Hepatic stellate cell (primary cell): Measurements from ENCODE around the gene PHOSPHO1.
A peak's percentile ranks its signal among the peaks of the same experiment; 100 is the strongest.
"Not testable (repeated sequence)": the region's sequence is repeated elsewhere in the genome, so short reads cannot be mapped to it uniquely, and the experiment has no call there.

Source experiments
- DNase-seq: peaks from one replicate; pipeline ENCODE4 v3.0.0; 2011; ENCODE audit warnings: low spot score

PHOSPHO1 gene

DNA sequence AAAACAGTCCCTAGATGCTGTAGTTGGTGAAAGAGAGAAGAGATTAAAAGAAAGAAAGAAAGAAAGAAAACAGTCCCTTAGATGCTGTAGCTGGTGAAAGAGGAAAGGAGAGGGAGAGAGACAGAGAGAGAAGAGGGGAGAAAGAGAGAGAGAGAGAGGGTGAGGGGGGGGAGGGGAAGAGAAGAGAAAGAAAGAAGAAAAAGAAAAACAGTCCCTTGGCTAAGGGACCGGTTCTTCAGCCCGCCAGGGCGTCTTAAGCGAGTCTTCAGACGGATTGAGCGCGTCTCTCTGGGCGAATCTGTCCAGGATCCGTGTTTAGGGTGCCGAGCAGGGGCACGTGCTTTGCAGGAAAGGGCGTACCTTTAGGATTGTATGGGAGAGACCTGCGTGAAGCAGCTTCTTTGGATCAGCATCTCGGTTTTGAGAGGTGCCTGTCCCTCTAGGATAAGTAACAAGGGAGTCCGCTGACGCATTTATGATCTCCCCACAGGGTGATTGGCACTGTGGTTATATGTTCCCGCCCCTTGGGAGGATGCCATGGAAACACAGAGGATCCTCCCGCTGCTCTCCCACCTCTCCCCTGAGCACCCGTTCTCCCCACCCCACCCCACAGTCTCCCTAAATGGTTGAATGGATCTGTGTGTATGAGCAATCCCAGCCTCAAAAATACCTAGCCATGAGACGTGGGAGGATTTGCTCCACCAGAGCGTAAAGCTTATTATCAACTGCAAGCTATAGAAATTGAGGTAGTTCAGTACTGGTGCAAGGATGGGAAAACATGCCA lies 36.9 kb downstream of the PHOSPHO1 start:
- no peak for DNase-seq

GRCh38 chr17:49191917-49192741 lies 38.5 kb downstream of the PHOSPHO1 start:
- DNase-seq = peak; percentile 55

DNA sequence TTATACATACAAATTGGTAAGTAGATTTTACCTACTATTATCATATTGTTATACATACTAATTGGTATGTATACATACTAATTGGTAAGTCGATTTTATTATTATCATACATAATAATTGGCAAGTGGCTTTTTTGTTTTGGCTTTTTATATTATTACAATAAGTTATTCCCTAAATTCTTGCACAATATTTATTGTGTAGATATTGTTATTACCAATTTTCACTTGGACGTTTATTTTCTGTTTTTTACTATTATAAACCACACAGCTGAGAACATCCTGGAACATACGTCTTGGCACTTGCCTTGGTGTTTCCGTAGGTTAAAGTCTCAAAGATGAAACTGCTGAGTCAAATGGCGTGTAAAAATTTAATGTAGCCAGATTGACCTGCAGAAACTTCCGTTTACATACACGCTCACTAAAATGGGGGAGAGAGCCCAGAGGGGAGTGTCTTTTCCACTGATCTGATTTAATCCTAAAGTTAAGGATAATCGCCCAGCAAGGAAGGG lies 39.1 kb downstream of the PHOSPHO1 start:
- DNase-seq = no peak

GRCh38 chr17:49190932-49191331 lies 39.7 kb downstream of the PHOSPHO1 start:
- DNase-seq = no peak

DNA sequence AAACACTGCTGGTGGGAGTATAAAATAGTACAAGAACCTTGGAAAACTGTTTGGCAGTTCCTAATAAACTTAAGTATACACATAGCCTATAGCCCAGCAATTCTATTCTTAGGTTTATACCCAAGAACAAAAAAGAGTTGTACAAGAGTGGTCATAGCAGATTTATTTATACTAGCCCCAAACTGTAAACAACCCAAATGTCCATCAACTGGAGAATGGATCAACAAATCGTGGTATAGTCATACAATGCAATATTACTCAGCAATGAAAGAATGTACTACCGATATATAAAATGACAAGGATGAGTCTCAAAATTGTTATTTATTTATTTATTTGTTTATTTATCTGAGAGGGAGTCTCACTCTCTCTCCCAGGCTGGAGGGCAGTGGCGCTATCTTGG lies 43.3 kb downstream of the PHOSPHO1 start:
- DNase-seq = no peak

DNA sequence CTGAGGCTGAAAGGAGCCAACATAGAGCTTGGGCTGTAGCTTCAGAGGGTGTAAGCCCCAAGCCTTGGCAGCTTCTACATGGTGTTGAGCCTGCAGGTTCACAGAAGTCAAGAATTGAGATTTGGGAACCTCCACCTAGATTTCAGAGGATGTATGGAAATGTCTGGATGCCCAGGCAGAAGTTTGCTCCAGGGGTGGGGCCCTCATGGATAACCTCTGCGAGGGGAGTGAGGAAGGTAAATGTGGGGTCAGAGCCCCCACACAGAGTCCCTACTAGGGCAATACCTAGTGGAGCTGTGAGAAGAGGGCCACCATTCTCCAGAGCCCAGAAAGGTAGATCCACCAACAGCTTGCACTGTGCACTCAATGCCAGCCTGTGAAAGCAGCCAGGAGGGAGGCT lies 45.2 kb downstream of the PHOSPHO1 start:
- DNase-seq = not testable (repeated sequence)

GRCh38 chr17:49184522-49184921 lies 46.1 kb downstream of the PHOSPHO1 start:
- not testable (repeated sequence) for DNase-seq

DNA sequence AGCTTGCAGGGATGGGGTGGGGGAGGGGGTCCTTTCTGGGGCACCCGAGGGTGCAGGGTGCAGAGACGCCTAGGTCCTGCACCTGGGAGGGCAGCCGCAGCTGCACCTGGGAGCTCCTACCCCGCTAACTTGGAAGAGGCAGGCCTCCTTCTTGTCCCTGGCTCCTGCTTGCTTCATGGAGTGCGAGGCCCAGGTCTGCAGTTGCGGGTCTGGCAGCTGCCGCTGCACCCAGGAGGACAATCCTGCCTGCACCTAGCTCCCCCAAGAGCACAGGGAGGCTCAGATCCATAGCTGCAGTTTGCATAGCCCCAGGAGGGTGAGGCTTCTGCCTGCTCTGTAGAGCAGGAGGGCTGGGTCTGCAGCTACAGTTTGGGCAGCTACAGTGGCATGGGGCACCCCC lies 46.8 kb downstream of the PHOSPHO1 start:
- DNase-seq = no peak

DNA sequence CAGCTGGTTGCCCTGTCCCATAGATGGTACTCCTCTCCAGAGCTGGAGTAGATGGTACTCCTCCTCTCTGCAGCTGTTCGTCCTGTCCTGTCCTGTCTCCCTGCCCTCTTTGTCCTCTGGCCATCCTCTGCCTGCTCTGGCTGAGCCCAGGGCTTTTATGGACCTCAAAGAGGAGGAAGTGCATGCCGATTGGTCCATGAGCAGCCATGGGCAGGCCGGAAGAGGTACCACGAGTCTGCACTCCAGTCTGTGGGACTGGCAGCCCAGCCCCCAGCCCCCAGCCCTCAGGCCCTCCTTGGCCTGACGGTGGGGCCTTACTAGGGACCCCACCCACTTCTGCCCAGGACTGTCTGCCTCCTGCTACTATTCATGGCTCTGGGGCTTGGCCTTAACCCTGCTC lies 47.2 kb downstream of the PHOSPHO1 start:
- no peak for DNase-seq

- DNase-seq = no peak
Observed at GRCh38 chr17:49180998-49181635, 49.5 kb downstream of the PHOSPHO1 start.

DNA sequence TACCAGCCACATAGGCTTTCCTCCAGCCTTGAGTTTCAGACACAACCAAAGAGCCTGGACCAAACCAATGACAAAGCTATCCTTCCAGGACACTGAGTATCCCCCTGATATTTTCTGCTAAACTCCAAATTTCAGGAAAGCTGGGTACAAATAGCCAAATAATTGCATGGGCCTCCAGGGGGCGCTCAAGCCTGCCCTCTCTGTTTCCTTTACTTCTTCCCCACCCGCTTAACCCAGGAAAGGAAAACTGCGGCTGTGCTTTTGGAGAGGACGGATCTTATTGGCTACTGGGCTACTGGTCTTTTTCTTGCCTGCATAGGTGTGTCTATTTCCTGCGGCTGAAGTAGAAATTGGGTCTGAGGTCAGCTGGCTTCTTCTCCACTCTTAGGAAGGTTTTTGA lies 50.3 kb downstream of the PHOSPHO1 start:
- peak; percentile 78 for DNase-seq

- DNase-seq = not testable (repeated sequence)
Observed at GRCh38 chr17:49175978-49176377, 54.6 kb downstream of the PHOSPHO1 start.
